Measurements from ENCODE around the gene RCAN3.
A peak's percentile ranks its signal among the peaks of the same experiment; 100 is the strongest.
"Not testable (repeated sequence)": the region's sequence is repeated elsewhere in the genome, so short reads cannot be mapped to it uniquely, and the experiment has no call there.

RCAN3 gene

GRCh38 chr1:24474193-24474592 lies 28.4 kb upstream of the RCAN3 start:
- H3K4me1 Mint-ChIP-seq (ENCODE audit: low read depth): peaks cover 2% of the 10 kb centered on the region
- no peak for DNase-seq (ENCODE audit: low spot score)
- H3K9me3 Mint-ChIP-seq: no peaks in the 10 kb centered on the region
- H3K27me3 Mint-ChIP-seq (ENCODE audit: low read depth): no peaks in the 10 kb centered on the region
- no peak overlapping the region for H3K27ac Mint-ChIP-seq
- no peak overlapping the region for H3K4me3 Mint-ChIP-seq
- H3K36me3 Mint-ChIP-seq (ENCODE audit: low read depth): peaks cover 13% of the 10 kb centered on the region

- H3K27me3 Mint-ChIP-seq (ENCODE audit: low read depth): no peaks in the 10 kb centered on the region
- H3K36me3 Mint-ChIP-seq (ENCODE audit: low read depth): peaks cover 5% of the 10 kb centered on the region
- no peaks in the 10 kb centered on the region for H3K9me3 Mint-ChIP-seq
- H3K27ac Mint-ChIP-seq: no peak overlapping the region
- no peak overlapping the region for H3K4me3 Mint-ChIP-seq
- peaks cover 5% of the 10 kb centered on the region for H3K4me1 Mint-ChIP-seq (ENCODE audit: low read depth)
- DNase-seq (ENCODE audit: low spot score): no peak
These were observed 26.9 kb upstream of the RCAN3 start for GRCh38 chr1:24475700-24476099.

DNA sequence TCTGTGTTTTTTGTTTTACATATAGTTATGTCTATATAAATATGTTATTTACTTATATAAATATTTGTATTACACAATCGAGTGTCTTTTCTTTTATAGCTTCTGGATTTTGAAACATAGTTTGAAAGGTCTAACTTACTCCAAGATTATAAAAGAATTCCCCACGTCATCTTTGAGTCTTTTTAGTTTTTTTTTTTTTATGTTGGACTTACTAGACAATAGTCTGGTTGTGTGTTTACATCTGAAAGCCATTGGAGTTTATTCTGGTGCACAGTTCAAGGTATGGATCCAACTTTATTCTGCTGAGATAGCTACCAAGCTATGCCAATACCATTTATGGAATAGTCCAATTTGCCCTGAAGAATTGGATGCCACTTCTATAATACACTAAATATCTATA lies 26.1 kb upstream of the RCAN3 start:
- Mint-ChIP-seq H3K36me3 (ENCODE audit: low read depth) (peaks cover 1% of the 10 kb centered on the region), H3K4me3 (no peak overlapping the region), H3K9me3 (no peaks in the 10 kb centered on the region), H3K4me1 (ENCODE audit: low read depth) (peaks cover 13% of the 10 kb centered on the region), H3K27me3 (ENCODE audit: low read depth) (no peaks in the 10 kb centered on the region), H3K27ac (no peak overlapping the region)
- DNase-seq (ENCODE audit: low spot score): no peak

DNA sequence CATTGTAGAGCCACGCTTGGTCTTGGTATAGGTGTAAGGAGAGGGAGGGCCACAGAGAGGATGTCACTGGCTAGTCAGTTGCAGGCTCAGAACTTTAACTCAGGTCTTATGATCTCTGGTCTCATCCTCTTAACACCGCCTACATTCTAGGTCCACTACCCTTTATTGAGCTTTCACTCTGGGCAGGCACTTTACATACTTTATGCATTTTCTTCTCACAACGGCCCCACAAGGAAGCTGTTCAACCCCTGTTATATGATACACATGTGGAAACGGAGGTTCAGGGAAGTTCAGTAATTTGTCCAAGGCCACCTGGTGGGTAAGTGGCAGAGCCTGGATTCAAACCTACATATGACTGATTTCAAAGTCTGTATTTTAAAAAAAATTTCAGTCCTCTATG lies 25.3 kb upstream of the RCAN3 start:
- Mint-ChIP-seq H3K4me1 (ENCODE audit: low read depth) (peaks cover 20% of the 10 kb centered on the region), H3K4me3 (no peak overlapping the region), H3K27me3 (ENCODE audit: low read depth) (no peaks in the 10 kb centered on the region), H3K9me3 (no peaks in the 10 kb centered on the region), H3K36me3 (ENCODE audit: low read depth) (peaks cover 6% of the 10 kb centered on the region), H3K27ac (no peak overlapping the region)
- no peak for DNase-seq (ENCODE audit: low spot score)

DNA sequence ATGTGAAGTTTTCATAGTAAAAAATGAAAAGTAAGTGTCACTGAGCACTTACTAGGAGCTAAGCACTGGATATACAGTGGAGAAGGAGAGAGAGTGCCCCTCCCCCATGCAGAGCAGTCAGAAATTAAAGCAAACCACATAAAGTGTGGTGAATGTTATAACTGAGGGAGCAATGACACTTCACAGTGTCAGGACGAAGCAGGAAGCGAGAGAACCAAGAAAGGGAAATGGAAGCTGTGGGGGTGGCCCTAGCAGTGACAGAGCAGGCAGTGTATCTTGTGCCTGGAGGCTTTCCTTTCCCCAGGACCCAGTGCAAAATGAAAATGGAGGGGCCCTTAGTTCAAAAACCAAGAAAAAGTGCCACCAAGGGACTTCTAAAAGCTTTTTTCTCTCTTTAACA lies 21.5 kb upstream of the RCAN3 start:
- Mint-ChIP-seq H3K4me1 (ENCODE audit: low read depth) (peaks cover 48% of the 10 kb centered on the region), H3K27me3 (ENCODE audit: low read depth) (no peaks in the 10 kb centered on the region)
- peak; percentile 59 for DNase-seq (ENCODE audit: low spot score)

DNA sequence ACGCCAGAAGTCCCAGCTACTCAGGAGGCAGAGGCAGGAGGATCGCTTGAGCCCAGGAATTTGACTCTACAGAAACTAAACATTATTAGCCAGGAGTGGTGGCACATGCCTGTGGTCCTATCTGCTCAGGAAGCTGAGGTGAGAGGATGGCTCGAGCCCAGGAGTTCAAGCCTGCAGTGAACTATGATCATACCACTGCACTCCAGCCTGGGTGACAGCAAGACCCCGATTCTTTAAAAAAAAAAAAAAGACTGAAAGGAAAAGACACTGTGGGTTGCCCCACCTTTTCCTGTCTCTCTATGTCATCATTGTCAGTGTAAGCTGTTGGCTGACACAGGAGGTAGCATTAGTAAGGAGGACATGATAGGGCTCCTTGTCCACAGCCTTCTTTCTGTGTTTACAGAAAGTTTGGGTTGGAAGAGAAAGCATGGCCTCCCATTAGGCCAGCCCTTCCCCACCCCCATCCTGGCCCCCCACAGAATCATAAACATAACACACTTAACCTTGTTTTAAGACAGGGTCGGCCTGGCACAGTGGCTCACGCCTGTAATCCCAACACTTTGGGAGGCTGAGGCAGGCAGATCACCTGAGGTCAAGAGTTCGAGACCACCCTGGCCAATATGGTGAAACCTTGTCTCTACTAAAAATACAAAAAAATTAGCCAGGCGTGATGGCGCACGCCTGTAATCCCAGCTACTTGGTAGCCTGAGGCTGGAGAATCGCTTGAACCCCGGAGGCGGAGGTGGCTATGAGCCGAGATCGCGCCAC lies 20.6 kb upstream of the RCAN3 start:
- Mint-ChIP-seq H3K36me3 (ENCODE audit: low read depth) (peaks cover 24% of the 10 kb centered on the region), H3K4me3 (peak overlapping the region; percentile 45), H3K9me3 (no peaks in the 10 kb centered on the region), H3K27ac (peak overlapping the region; percentile 84), H3K4me1 (ENCODE audit: low read depth) (peaks cover 57% of the 10 kb centered on the region), H3K27me3 (ENCODE audit: low read depth) (no peaks in the 10 kb centered on the region)
- no peak for DNase-seq (ENCODE audit: low spot score)

More for the DNA sequence above, 21.5 kb upstream of the RCAN3 start:
- peak overlapping the region; percentile 84 for H3K27ac Mint-ChIP-seq
- H3K9me3 Mint-ChIP-seq: no peaks in the 10 kb centered on the region
- peaks cover 24% of the 10 kb centered on the region for H3K36me3 Mint-ChIP-seq (ENCODE audit: low read depth)
- peak overlapping the region; percentile 45 for H3K4me3 Mint-ChIP-seq

DNA sequence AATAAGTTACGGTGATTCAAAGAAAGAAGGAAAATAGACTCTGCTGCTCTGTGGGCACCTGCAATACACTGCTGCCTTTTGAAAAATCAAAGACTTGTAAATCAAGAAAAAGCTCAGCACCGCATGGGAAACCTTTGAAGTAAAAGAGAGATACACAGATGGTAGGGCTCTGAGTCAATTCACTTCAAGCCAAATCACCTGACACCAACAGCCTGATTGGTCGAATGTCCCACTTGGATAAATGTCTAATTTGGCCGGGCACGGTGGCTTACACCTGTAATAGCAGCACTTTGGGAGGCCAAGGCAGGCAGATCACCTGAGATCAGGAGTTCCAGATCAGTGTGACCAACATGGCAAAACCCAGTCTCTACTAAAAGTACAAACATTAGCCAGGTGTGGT lies 19.2 kb upstream of the RCAN3 start:
- peak overlapping the region; percentile 88 for H3K27ac Mint-ChIP-seq
- H3K36me3 Mint-ChIP-seq (ENCODE audit: low read depth): peaks cover 26% of the 10 kb centered on the region
- H3K4me1 Mint-ChIP-seq (ENCODE audit: low read depth): peaks cover 62% of the 10 kb centered on the region
- H3K27me3 Mint-ChIP-seq (ENCODE audit: low read depth): no peaks in the 10 kb centered on the region
- H3K4me3 Mint-ChIP-seq: no peak overlapping the region
- DNase-seq (ENCODE audit: low spot score): no peak
- no peaks in the 10 kb centered on the region for H3K9me3 Mint-ChIP-seq

- no peaks in the 10 kb centered on the region for H3K27me3 Mint-ChIP-seq (ENCODE audit: low read depth)
- H3K4me3 Mint-ChIP-seq: peak overlapping the region; percentile 29
- no peaks in the 10 kb centered on the region for H3K9me3 Mint-ChIP-seq
- H3K27ac Mint-ChIP-seq: peak overlapping the region; percentile 70
- no peak for DNase-seq (ENCODE audit: low spot score)
- H3K36me3 Mint-ChIP-seq (ENCODE audit: low read depth): peaks cover 26% of the 10 kb centered on the region
- peaks cover 65% of the 10 kb centered on the region for H3K4me1 Mint-ChIP-seq (ENCODE audit: low read depth)
These were observed 18.4 kb upstream of the RCAN3 start for GRCh38 chr1:24484199-24484598.

- peak overlapping the region; percentile 90 for H3K27ac Mint-ChIP-seq
- H3K36me3 Mint-ChIP-seq (ENCODE audit: low read depth): peaks cover 25% of the 10 kb centered on the region
- H3K9me3 Mint-ChIP-seq: no peaks in the 10 kb centered on the region
- peak overlapping the region; percentile 72 for H3K4me3 Mint-ChIP-seq
- H3K4me1 Mint-ChIP-seq (ENCODE audit: low read depth): peaks cover 55% of the 10 kb centered on the region
- no peak for DNase-seq (ENCODE audit: low spot score)
- H3K27me3 Mint-ChIP-seq (ENCODE audit: low read depth): no peaks in the 10 kb centered on the region
These were observed 16.1 kb upstream of the RCAN3 start for GRCh38 chr1:24486331-24487065.

DNA sequence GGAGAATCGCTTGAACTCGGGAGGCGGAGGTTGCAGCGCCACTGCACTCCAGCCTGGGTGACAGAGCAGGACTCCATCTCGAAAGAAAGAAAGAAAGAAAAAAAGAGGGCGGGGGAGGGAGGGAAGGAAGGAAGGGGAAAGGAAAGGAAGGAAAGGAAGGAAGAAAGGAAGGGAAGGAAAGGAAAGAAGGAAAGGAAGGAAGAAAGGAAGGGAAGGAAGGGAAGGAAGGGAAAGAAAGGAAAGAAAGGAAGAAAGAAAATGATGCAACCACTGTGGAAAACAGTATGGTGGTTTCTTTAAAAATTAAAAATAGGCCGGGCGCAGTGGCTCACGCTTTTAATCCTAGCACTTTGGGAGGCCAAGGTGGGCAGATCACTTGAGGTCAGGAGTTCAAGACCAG lies 15.2 kb upstream of the RCAN3 start:
- no peak overlapping the region for H3K4me3 Mint-ChIP-seq
- H3K27ac Mint-ChIP-seq: peak overlapping the region; percentile 90
- H3K36me3 Mint-ChIP-seq (ENCODE audit: low read depth): peaks cover 20% of the 10 kb centered on the region

DNA sequence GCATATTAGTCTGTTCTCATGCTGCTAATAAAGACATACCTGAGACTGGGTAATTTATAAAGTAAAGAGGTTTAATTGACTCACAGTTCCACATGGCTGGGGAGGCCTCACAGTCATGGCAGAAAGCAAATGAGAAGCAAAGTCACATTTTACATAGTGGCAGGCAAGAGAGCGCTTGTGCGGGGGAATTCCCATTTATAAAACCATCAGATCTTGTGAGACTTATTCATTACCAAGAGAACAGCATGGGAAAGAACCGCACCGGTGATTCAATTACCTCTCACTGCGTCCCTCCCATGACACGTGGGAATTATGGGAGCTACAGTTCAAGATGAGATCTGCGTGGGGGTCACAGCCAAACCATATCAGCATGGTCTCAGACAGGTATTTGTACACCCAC lies 14.5 kb upstream of the RCAN3 start:
- Mint-ChIP-seq H3K27ac (peak overlapping the region; percentile 11), H3K4me1 (ENCODE audit: low read depth) (peaks cover 41% of the 10 kb centered on the region), H3K36me3 (ENCODE audit: low read depth) (peaks cover 16% of the 10 kb centered on the region)
- H3K4me3 Mint-ChIP-seq; H3K27me3 Mint-ChIP-seq (ENCODE audit: low read depth); H3K9me3 Mint-ChIP-seq: not testable (repeated sequence)
- peak; percentile 77 for DNase-seq (ENCODE audit: low spot score)

More for the DNA sequence above, 15.2 kb upstream of the RCAN3 start:
- DNase-seq (ENCODE audit: low spot score): no peak
- no peaks in the 10 kb centered on the region for H3K27me3 Mint-ChIP-seq (ENCODE audit: low read depth)
- no peaks in the 10 kb centered on the region for H3K9me3 Mint-ChIP-seq
- H3K4me1 Mint-ChIP-seq (ENCODE audit: low read depth): peaks cover 47% of the 10 kb centered on the region

DNA sequence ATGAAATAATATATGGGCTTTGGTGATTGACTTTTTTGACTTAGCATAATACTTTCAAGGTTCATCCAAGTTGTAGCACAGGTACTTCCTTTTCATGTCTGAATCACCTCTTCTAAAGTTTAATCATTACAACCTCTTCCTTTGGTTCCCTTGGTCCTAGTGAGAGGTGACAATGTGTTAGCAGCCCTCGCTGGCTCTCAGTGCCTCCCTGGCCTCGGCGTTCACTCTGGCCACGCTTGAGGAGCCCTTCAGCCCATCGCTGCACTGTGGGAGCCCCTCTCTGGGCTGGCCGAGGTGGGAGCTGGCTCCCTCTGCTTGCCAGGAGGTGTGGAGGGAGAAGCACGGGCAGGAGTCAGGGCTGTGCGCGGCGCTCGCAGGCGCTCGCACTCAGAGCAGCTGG lies 13.0 kb upstream of the RCAN3 start:
- Mint-ChIP-seq H3K27me3 (ENCODE audit: low read depth) (no peaks in the 10 kb centered on the region), H3K4me1 (ENCODE audit: low read depth) (peaks cover 28% of the 10 kb centered on the region), H3K9me3 (no peaks in the 10 kb centered on the region), H3K27ac (no peak overlapping the region), H3K4me3 (no peak overlapping the region), H3K36me3 (ENCODE audit: low read depth) (peaks cover 4% of the 10 kb centered on the region)
- DNase-seq (ENCODE audit: low spot score): no peak

- Mint-ChIP-seq H3K27ac (no peak overlapping the region), H3K4me3 (no peak overlapping the region), H3K9me3 (no peaks in the 10 kb centered on the region), H3K27me3 (ENCODE audit: low read depth) (no peaks in the 10 kb centered on the region), H3K36me3 (ENCODE audit: low read depth) (peaks cover 3% of the 10 kb centered on the region), H3K4me1 (ENCODE audit: low read depth) (peaks cover 26% of the 10 kb centered on the region)
- no peak for DNase-seq (ENCODE audit: low spot score)
These were observed 12.4 kb upstream of the RCAN3 start for GRCh38 chr1:24490101-24490781.
